HG02610 (cell line): ENCODE measurements around the gene TNFRSF17.
"Not testable (repeated sequence)": the region's sequence is repeated elsewhere in the genome, so short reads cannot be mapped to it uniquely, and the experiment has no call there.

Experiments used
- ATAC-seq: cut with Tn5 transposase; IDR thresholded peaks from one replicate; pipeline ENCODE4 v1.9.1; 2021; ENCODE audit warnings: mild to moderate bottlenecking, moderate library complexity; ENCODE audit not compliant: unreplicated experiment

Gene TNFRSF17

DNA sequence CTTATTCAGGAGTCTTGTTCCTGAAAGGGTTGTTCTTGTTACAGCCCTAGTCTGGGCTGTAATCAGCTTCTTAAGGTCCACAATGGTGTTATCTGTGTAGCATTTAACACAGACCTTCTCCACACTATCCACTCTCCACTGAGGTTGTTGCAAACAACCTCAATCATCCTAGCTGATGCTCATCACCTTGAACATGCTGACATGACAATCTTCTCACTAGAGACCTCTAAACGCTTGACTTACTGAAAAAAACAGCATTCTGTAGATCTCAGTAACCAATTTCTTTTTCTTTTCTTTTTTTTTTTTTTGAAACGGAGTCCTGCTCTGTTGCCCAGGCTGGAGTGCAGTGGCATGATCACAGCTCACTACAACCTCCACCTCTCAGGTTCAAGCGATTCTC, 3.6 kb downstream of the TNFRSF17 start:
- no peak for ATAC-seq

DNA sequence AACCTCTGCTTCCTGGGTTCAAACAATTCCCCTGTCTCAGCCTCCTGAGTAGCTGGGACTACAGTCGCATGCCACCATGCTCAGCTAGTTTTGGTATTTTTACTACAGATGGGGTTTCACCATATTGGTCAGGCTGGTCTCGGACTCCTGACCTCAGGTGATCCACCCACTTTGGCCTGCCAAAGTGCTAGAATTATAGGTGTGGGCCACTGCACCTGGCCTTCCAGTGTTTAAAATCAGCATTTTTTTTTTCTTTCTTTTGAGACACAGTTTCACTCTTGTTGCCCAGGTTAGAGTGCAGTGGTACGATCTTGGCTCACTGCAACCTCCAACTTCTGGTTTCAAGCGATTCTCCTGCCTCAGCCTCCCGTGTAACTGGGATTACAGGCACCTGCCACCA, 5.3 kb downstream of the TNFRSF17 start:
- not testable (repeated sequence) for ATAC-seq

DNA sequence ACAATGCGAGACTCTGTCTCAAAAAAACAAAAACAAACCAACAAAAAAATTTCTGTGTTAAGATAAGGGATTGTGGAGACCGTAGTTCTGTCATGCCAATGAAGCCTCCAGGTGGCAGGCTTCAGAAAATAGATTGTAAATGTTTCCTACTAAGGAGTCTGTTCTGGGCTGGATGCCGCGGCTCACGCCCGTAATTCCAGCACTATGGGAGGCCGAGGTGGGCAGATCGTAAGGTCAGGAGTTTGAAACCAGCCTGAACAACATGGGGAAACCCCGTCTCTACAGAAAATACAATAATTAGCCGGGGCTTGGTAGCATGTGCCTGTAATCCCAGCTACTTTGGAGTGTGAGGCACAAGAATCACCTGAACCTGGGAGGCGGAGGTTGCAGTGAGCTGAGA, 7.1 kb downstream of the TNFRSF17 start:
- ATAC-seq: no peak

DNA sequence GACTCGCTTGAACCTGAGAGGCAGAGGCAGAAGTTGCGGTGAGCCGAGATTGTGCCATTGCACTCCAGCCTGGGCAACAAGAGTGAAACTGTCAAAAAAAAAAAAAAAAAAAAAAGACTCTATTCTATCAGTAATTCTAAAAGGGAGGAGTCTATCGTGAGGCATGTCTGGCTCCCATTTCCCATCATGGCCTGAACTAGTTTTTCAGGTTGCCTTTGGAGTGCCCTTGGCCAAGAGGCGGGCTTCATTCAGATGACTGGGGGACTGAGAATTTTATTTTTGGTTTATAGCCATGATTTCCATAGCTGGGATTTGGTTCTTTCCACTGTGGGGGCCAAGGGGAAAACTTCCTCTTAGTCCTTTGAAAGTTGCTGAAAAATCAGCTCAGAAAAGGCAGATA, 8.1 kb downstream of the TNFRSF17 start:
- no peak for ATAC-seq

DNA sequence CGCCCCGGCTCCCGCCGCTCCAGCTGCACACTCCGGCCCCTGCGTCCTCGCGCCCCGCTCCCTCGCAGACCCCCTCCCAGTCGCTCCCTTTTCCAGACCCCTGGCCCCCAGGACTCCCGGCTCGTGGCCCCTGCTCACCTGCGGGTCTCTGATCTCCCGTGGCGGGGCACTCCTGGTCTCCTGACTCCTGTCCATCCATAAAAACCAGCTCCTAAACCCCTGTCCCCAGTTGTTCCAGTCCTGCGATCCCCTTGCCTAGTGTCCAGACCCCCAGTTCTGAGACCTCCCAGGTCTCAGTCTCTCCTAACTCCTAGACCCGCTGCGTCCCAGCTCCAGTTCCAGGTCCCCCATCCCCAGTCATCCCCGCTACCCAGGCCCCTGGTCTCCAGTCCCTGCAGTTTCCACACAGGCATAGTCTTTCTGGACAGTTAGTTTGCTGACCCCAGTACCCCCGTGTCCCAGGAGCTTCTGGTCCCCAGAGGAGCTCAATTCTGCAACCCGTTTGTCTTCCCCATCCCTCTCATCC, 11.9 kb downstream of the TNFRSF17 start:
- no peak for ATAC-seq

DNA sequence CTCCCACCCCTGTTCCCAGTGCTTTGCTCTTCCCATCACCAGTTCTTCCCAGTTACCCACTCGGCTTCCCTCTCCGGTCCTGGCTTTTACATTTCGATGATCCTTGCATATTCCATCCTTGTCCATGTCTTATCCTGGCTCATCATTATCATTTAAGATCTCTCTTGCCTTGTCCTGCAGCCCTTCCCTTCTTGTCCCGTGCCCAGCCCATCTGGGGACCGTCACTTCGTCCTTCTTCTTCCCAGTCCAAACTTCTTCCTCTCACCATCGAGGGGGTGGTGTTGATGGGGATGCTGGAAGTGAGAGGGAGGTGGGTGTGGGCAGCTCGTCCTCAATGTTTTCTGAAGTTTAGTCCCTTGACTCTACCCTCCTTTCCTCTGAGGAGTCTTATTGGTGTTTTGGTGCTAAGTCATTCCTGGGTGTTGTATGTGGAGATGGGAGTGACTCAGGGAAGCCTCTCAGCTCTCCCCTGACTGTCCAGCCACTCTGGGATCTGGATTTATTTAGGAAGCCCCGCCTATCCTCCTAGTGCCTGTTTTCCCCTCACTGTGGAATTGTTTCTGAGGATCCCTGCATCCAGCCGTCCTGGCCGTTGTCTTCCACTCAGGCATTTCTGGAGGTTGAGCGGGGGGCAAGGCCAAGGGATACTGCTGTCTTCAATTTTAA, 12.5 kb downstream of the TNFRSF17 start:
- ATAC-seq: no peak

DNA sequence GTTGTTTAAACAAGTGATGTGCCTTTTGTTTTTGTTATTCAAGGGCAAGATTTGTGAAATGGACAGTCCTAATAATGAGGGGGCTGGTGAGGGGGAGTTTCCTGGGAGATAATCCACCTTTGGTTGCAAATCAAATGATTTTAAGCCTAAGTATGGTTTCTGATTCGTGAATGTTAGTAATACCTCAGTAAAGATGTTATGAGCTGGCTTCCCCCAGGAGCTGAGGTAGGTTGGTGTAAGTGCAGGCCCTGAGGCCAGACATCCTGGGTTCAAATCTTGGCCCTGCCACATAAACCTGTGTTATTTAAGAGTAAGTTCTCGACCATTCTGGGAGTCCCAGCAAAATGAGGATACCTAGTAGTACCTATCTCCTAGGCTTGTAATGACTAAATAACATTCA, 13.1 kb downstream of the TNFRSF17 start:
- ATAC-seq: no peak

DNA sequence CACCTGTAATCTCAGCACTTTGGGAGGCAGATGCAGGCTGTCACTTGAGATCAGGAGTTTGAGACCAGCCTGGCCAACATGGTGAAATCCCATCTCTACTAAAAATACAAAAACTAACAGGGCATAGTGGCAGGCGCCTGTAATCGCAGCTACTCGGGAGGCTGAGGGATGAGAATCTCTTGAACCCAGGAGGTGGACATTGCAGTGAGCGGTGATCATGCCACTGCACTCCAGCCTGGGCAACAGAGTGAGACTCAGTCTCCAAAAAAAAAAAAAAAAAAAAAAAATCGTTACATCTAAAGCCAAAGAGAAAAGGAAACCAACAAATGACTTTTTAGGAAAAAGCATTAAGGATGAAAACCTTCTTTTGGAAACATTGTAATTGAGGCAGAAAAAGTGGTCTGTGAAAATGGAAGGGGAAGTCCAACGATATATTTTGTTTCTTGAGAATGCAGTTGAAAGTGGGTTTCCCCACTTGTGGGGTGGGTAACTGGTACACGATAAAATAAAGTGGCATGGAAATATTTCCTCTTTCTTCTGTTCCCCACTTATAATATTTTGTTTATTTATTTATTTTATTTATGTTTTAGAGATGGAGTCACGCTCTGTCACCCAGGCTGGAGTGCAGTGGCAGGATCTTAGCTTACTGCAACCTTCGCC, 14.1 kb downstream of the TNFRSF17 start:
- ATAC-seq: no peak

DNA sequence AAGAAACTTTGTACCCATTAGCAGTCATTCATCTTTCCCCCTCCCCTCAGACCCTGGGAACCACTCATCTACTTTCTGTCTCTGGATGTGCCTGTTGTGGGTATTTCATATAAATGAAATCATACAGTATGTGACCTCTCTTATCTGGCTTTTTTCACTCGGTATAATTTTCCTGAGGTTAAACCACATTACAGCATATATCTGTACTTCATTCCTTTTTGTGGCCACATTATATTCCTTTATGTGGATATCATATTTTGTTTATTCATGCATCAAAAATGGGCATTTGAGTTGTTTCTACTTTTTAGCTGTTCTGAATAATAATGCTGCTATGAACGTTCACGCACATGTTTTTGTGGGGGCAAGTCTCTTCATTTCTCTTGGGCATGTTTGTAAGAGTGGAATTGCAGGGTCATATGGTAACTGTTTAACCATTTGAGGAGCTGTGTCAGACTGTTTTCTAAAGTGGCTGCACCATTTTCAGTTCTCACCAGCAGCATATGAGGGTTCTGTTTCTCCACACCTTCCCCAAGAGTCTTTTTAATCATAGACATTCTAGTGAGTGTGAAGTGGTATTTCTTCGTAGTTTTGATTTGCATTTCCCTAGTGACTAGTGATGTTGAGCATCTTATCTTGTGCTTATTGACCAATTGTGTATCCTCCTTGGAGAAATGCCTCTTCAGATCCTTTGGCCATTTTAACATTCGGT, 15.3 kb downstream of the TNFRSF17 start:
- peak; percentile 50 for ATAC-seq

DNA sequence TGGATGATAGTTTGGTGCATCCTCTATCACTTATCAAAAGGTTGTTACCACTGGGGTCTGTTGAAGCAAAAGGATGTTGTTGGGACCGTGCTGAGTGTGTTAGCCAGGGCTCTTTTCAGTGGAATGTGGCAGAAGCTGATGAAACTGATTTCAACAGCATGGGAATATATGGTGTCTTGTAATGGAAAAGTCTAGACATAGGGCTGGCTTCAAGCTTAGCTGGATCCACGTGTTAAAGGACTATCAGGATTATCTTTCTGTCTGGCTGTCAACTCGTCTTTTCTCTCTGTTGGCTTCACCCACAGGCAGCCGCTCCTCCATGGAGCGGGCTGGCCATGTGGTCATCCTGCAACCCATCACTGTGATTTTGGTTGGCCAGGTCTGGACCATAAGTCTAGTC, 20.2 kb downstream of the TNFRSF17 start:
- ATAC-seq: no peak

DNA sequence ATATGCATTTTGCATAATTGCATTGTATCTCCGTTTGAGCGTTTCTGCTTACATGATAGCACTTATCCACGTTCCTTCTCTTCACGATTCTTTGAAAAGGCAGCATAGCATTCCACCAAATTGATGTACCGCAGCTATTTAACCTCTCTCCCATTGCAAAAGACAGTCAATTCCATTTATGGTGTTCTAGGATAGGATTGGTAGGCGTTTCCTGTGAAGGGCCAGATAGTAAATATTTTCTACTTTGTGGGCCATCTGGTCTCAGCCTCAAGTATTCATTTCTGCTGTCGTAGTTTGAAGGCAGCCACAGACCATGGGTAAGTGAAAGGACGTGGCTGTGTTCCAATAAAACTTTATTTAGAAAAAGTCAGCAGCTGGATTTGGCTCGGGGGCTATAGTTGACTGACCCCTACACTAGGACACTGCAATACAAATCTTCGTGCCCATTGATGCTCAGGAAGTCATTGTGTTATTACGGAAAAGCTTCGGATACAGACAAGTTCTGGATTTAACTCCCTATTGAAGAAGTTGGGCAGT, 21.6 kb downstream of the TNFRSF17 start:
- no peak for ATAC-seq

DNA sequence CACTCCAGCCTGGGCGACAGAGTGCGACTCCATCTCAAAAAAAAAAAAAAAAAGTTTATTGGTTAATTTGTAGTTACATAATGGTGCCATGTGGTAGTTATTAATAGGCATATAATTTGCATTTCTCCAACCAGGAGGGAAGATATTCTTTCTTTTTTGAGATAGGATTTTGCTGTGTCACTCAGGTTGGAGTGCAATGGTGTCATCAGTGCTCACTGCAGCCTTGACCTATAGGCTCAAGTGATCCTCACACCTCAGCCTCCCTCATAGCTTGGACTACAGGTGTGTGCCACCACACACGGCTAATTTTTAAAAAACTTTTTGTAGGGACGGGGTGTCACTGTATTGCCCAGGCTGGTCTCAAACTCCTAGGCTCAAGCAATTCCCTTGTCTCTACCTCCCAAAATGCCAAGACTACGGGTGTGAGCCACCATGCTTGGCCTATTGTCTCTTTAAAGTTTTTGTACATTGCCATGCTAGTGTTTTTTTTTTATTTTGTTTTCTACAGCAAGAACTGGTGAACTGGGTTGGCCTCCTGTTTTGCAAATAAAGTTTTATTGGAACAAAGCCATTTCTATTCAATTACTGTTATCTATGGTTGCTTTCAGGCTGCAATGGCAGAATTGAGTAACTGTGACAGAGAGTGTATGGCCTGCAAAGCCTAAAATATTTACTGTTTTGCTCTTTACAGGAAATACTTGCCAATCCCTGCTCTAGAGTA, 23.4 kb downstream of the TNFRSF17 start:
- ATAC-seq: no peak

DNA sequence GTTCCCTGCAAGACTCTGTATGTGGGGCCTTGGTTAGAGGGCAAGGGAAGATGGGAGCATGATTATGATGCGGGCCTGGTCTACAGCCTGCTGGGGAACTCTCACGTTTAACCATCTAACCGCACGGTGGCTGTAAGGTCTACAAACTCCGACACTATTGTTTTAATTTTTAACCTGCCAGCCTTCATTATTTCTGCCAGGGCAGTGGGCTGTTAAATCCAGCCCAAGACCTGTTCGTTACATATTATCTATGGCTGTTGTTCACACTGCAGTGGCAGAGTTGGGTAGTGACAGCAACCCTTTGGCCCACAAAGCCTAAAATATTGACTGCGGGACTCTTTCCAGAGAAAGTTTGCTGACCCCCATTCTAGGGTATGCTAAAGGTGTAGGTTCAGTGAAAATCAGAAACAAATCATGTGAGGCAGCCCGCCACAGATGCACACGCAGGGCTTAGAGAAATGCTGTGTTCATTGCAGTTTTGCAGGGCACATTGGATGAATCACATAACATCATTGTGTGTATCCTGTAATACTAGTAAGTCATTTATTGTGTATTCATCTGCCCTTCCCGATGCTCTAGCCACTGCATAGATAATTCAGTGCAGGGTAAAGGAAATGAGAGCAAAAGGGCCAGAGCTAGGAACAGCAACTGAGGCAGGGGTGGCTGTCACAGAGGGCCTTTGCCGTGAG, 25.8 kb downstream of the TNFRSF17 start:
- ATAC-seq: no peak

DNA sequence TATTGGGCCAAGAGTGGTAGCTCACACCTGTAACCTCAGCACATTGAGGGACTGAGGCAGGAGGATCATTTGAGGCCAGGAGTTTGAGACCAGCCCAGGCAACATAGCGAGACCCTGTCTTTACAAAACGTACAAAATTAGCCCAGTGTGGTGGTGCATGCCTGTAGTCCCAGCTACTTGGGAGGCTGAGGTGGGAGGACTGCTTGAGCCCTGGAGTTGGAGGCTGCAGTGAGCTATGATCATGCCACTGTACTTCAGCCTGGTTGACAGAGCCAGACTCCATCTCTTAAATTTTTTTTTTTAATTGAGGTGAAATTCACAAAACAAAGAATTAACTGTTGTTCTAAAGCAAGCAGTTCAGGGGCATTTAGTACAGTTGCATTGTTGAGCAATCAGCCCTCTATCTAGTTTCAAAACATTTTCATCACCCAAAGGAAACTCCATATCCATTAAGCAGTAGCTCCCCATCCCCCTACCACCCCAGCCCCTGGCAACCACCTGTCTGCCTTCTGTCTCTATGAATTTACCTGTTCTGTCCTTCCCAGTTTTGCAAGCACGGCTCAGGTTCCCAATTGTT, 27.1 kb downstream of the TNFRSF17 start:
- ATAC-seq: no peak

DNA sequence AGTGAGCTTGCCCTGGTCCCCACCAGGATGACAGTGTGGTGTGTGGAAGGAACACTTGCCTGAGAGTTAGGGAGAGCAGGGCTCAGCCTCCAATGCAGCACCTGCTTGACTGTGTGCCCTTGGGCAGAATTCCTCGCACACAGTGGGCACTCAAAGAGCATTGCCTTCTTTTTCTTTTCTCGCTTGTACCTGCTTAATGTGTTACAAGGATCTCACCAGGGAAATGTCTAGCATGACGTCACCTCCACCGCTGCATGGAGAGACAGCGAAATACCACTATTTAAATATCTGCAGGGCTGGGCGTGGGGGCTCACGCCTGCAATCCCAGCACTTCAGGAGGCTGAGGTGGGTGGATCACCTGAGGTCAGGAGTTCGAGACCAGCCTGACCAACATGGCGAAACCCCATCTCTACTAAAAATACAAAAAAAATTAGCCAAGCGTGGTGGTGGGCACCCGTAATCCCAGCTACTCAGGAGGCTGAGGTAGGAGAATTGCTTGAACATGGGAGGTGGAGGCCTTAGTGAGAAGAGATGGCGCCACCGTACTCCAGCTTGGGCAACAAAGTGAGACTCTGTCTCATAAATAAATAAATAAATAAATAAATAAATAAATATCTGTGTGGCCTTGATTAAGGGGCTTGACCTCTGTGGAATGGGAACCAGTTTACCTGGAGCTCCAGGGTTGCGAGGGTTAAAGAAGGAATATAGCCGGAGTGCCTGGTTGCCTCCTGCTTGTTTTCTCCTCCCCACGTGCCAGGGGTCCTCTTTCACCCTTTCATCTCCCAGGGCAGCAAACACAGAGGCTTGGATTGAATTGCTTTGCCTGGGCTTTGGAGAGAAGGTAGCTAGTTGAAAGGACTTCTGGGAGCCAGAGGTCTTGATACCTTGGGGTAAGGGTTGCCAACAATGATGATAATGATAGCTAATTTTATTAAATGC, 27.8 kb downstream of the TNFRSF17 start:
- no peak for ATAC-seq

DNA sequence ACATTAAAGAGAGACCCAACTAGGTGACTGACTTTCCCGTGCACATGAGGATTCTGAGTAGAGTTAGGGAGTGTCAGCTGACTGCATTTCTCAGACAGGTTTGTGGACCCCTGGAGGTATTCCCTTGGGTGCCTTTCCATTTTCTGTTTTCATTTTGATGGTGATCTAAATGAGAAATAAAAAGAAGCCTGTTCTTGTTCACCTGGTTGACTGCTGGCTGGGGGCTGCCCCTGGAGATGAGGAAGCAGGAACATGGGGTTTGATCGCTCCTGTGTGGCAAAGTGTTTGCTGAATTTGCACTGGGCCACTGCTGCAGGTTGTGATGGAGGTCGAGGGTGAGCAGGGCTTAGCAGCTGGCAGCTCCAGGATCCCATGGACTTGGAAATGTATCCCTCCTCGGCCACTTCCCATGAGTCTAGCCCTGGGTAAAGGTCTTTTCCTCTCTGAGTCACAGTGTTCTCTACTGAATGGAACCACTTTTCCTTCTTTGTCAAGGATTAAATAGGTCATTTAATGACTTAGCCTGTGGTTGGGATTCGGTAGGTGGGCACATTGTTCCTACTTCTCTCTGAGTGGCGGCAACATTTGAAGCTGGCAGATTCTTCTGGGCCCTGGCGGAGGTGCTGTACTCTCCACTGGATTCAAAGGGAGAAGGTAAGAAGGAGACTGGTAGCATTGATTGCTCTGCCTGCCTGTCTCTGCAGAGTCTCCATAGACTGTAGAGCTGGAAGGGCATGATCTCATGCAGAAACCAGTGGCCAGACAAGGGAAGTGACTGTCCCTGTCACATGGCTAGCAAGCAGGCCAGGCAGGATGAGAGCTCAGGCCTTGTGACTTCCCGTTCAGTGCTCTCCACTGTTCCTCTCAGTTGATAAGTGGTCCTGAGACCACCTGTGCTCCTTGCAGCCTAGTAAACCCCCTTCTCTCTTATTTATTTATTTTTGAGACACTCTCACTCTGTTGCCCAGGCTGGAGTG, 29.4 kb downstream of the TNFRSF17 start:
- ATAC-seq: no peak

DNA sequence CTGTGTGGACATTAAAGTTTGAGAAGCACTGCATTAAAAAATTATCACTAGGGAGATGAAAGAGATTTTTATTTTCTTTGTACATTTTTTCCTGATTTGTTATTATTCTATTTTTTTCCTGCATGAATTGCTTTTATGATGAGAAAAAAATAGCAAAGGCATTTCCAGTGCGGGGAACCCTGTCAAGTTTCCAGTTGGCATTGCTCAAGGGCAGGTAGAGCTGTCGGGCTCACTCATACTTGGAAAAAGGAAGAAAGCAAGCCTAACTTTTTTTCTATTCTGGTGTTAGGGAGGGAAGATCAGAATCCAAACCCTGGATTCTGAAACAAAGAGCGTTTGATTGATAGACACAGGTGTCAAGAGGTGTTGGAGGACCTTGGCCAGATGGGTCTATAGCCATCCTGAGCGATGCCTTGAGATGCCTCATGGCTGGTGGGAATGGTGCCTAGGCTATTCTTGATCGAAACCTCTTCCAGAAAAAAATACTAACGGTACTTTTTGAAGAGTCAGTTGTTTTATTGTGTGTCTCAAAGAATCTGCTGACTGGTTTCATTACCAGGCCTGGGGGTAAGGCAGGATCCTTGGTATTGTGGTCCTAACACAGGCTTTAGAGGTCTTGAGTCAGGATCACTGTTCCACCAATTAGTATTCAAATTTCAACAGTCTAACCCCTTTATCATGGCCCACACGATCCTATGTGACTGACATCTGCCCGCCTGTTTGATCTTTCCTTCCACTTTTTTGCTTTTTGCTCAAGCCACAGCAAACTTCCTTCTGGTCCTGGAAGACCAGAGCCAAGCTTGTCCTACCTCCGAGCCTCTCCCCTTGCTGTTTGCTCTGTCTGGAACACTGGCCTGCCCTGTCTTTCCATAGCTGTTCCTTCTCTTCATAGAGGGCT, 31.7 kb downstream of the TNFRSF17 start:
- no peak for ATAC-seq
